Measurements from ENCODE around the gene MEOX1. TPM values are rescaled to one million over a fixed set of nuclear protein-coding genes. Genes with fewer than 3 reads are reported as not detected.

MEOX1 gene
- total and polyA plus RNA-seq, 2 experiments from 2014 or later: not detected

- Histone ChIP-seq H3K9me3 (ENCODE audit: low read depth) (no peaks in the 10 kb centered on the region), H4K20me1 (ENCODE audit: insufficient read depth) (no peaks in the 10 kb centered on the region), H3K4me1 (ENCODE audit: insufficient read depth) (peaks cover 8% of the 10 kb centered on the region), H3K4me2 (ENCODE audit: unreplicated experiment) (no peak overlapping the region), H3K36me3 (ENCODE audit: low read depth) (no peaks in the 10 kb centered on the region), H2AFZ (no peak overlapping the region), H3K4me3 (no peak overlapping the region), H3K9me2 (ENCODE audit: insufficient read depth) (no peaks in the 10 kb centered on the region), H3K27ac (no peak overlapping the region), H3F3A (ENCODE audit: insufficient read depth) (no peaks in the 10 kb centered on the region), H3K79me2 (ENCODE audit: insufficient read depth) (no peaks in the 10 kb centered on the region), H3K27me3 (replicated peaks; ENCODE audit: insufficient read depth) (0 out of 2 replicates have a peak, but pooled peaks cover 3% of the 10 kb centered on the region), H3K9ac (no peak overlapping the region)
- DNase-seq: no peak
- no peak for TF ChIP-seq EZH2 (IDR thresholded peaks at IDR 0.05; ENCODE audit: insufficient read depth, poor library complexity, severe bottlenecking)
- no peak for TF ChIP-seq EZH2phosphoT487 (IDR thresholded peaks at IDR 0.05; ENCODE audit: insufficient read depth, low read depth)
- WGBS, 2 experiments (ENCODE audit: low coverage in 1 of 2, low lambda C conversion rate in 2 of 2, missing lambda C conversion rate in 2 of 2): 72 to 73% methylated on average over 11 to 16 of the region's 16 CpGs
- in situ Hi-C loops (cut with MboI): no loop called here
Observed at GRCh38 chr17:43660816-43661493, 767 bp downstream of the MEOX1 start.

DNA sequence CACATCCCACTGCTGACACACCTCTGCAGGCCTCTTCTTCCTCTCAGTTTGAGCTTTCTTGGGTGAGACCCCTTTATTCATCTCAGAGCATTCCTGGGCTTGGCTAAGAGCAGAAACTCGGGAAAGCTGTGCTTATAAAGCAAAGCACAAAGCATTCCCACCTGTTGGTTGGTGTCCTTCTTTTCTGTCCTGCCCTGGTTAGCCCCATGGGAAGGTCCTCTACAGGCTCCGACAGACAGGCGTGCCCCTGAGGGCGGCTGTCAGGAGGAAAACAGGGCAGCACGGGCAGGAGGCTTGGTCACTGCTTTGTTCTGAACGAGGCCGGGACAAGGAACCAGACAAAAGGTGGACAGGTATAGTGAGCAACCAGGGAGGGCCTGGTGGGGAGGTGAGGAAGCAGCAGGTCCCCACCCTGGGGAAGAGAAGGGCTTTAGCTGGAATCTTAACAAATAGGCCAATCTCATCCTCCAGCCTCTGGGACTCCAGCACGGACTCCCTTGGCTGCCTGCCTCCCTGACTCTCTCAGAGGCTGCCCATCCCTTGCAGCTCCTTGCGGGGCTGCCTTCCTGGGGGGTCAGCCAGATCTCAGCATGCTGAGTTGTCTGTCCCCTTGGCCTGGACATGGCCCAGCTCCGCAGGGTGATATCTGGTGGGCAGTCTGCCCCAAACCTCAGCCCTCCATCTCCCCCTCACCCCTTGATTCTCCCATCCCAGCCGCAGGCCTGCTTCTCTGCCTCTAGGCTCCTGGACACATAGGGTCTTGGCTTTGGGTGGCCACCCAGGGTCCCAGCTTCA, 1.7 kb downstream of the MEOX1 start:
- Histone ChIP-seq H3K4me1 (ENCODE audit: insufficient read depth) (peaks cover 8% of the 10 kb centered on the region), H3K79me2 (ENCODE audit: insufficient read depth) (no peaks in the 10 kb centered on the region), H3K27ac (no peak overlapping the region), H3K9me2 (ENCODE audit: insufficient read depth) (no peaks in the 10 kb centered on the region), H3K36me3 (ENCODE audit: low read depth) (no peaks in the 10 kb centered on the region), H3K9me3 (ENCODE audit: low read depth) (no peaks in the 10 kb centered on the region), H4K20me1 (ENCODE audit: insufficient read depth) (no peaks in the 10 kb centered on the region), H2AFZ (no peak overlapping the region), H3K27me3 (replicated peaks; ENCODE audit: insufficient read depth) (0 out of 2 replicates have a peak, but pooled peaks cover 3% of the 10 kb centered on the region), H3K4me2 (ENCODE audit: unreplicated experiment) (no peak overlapping the region), H3K4me3 (no peak overlapping the region), H3F3A (ENCODE audit: insufficient read depth) (no peaks in the 10 kb centered on the region), H3K9ac (no peak overlapping the region)
- in situ Hi-C loops (cut with MboI): no loop called here
- WGBS, 2 experiments (ENCODE audit: low coverage in 1 of 2, low lambda C conversion rate in 2 of 2, missing lambda C conversion rate in 2 of 2): 91 to 95% methylated on average over 11 of the region's 11 CpGs
- no peak for DNase-seq
- TF ChIP-seq EZH2phosphoT487 (IDR thresholded peaks at IDR 0.05; ENCODE audit: insufficient read depth, low read depth) (no peak), EZH2 (IDR thresholded peaks at IDR 0.05; ENCODE audit: insufficient read depth, poor library complexity, severe bottlenecking) (no peak)

DNA sequence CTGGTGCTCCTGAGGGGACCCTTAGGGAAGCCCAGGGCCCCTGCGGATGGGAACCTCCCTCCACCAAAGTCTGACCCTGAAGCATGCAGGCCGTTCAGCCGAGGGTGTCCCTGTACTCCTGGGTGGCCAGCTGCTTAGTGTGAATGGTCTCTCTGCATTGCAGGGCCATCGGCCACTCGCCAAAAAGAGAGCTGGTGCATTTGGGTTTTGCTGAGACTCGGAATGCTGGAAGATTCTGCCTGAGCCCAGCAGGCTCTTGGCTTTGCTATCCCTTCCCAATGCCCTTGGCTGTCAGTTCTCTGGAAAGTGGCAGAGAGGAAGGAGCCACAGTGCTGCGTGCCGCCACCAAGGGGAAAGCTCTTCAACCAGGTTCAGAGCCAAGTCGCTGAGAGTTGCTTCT, 2.8 kb downstream of the MEOX1 start:
- no peak overlapping the region for H3K4me2 ChIP-seq (ENCODE audit: unreplicated experiment)
- H3K9me2 ChIP-seq (ENCODE audit: insufficient read depth): no peaks in the 10 kb centered on the region
- no peak for DNase-seq
- H3F3A ChIP-seq (ENCODE audit: insufficient read depth): no peaks in the 10 kb centered on the region
- H3K4me1 ChIP-seq (ENCODE audit: insufficient read depth): peaks cover 8% of the 10 kb centered on the region
- no peak overlapping the region for H3K9ac ChIP-seq
- no peaks in the 10 kb centered on the region for H3K79me2 ChIP-seq (ENCODE audit: insufficient read depth)
- H3K27me3 ChIP-seq (replicated peaks; ENCODE audit: insufficient read depth): 0 out of 2 replicates have a peak, but pooled peaks cover 3% of the 10 kb centered on the region
- no peak overlapping the region for H2AFZ ChIP-seq
- H4K20me1 ChIP-seq (ENCODE audit: insufficient read depth): no peaks in the 10 kb centered on the region
- no peaks in the 10 kb centered on the region for H3K36me3 ChIP-seq (ENCODE audit: low read depth)
- H3K4me3 ChIP-seq: no peak overlapping the region
- in situ Hi-C loops (cut with MboI): no loop called here
- no peaks in the 10 kb centered on the region for H3K9me3 ChIP-seq (ENCODE audit: low read depth)
- no peak overlapping the region for H3K27ac ChIP-seq
- WGBS, 2 experiments (ENCODE audit: low coverage in 1 of 2, low lambda C conversion rate in 2 of 2, missing lambda C conversion rate in 2 of 2): 31 to 45% methylated on average over 6 to 9 of the region's 9 CpGs
- no peak for TF ChIP-seq EZH2 (IDR thresholded peaks at IDR 0.05; ENCODE audit: insufficient read depth, poor library complexity, severe bottlenecking)
- TF ChIP-seq EZH2phosphoT487 (IDR thresholded peaks at IDR 0.05; ENCODE audit: insufficient read depth, low read depth): no peak

GRCh38 chr17:43655693-43656255, 5.9 kb downstream of the MEOX1 start:
- no peaks in the 10 kb centered on the region for H3K79me2 ChIP-seq (ENCODE audit: insufficient read depth)
- no peaks in the 10 kb centered on the region for H3K9me2 ChIP-seq (ENCODE audit: insufficient read depth)
- in situ Hi-C loops (cut with MboI): no loop called here
- H3K27ac ChIP-seq: no peak overlapping the region
- no peaks in the 10 kb centered on the region for H3K9me3 ChIP-seq (ENCODE audit: low read depth)
- no peak overlapping the region for H3K9ac ChIP-seq
- 0 out of 2 replicates have a peak, but pooled peaks cover 3% of the 10 kb centered on the region for H3K27me3 ChIP-seq (replicated peaks; ENCODE audit: insufficient read depth)
- H4K20me1 ChIP-seq (ENCODE audit: insufficient read depth): no peaks in the 10 kb centered on the region
- no peak overlapping the region for H3K4me2 ChIP-seq (ENCODE audit: unreplicated experiment)
- no peak overlapping the region for H3K4me3 ChIP-seq
- no peaks in the 10 kb centered on the region for H3F3A ChIP-seq (ENCODE audit: insufficient read depth)
- H3K4me1 ChIP-seq (ENCODE audit: insufficient read depth): no peaks in the 10 kb centered on the region
- WGBS, 2 experiments (ENCODE audit: low coverage in 1 of 2, low lambda C conversion rate in 2 of 2, missing lambda C conversion rate in 2 of 2): 61 to 62% methylated on average over 5 of the region's 5 CpGs
- H3K36me3 ChIP-seq (ENCODE audit: low read depth): no peaks in the 10 kb centered on the region
- no peak for DNase-seq
- TF ChIP-seq EZH2 (IDR thresholded peaks at IDR 0.05; ENCODE audit: insufficient read depth, poor library complexity, severe bottlenecking) (no peak), EZH2phosphoT487 (IDR thresholded peaks at IDR 0.05; ENCODE audit: insufficient read depth, low read depth) (no peak)
- H2AFZ ChIP-seq: no peak overlapping the region
